ENCODE results near the gene GNAZ.
A peak's percentile ranks its signal among the peaks of the same experiment; 100 is the strongest.

Gene GNAZ

GRCh38 chr22:23068832-23069385, 1.4 kb upstream of the GNAZ start:
- ChIA-PET POLR2A (interaction anchor here (0.6 to 1.5 kb wide), 4 partner anchors 11 to 44 kb away, joined by 3 to 7 read pairs (median 4); no protein-coding TSS in a partner anchor), CTCF (no interaction called here)
- DNase-seq (ENCODE audit: extremely low spot score): no peak
- TF ChIP-seq NFRKB (IDR thresholded peaks at IDR 0.05): no peak
- TF ChIP-seq PKNOX1 (IDR thresholded peaks at IDR 0.05): no peak
- no peak for TF ChIP-seq HDGF (IDR thresholded peaks at IDR 0.05; ENCODE audit: borderline replicate concordance)
- no peak for TF ChIP-seq LEF1 (IDR thresholded peaks at IDR 0.05; ENCODE audit: borderline replicate concordance)
- no peak for TF ChIP-seq CTBP1 (IDR thresholded peaks at IDR 0.05; ENCODE audit: borderline replicate concordance)
- TF ChIP-seq FOXA1 (IDR thresholded peaks at IDR 0.05): no peak
- no peak for TF ChIP-seq BHLHE40 (IDR thresholded peaks at IDR 0.05; ENCODE audit: borderline replicate concordance)
- no peak for TF ChIP-seq L3MBTL2 (conservative IDR thresholded peaks at IDR 0.05)
- TF ChIP-seq SP1 (IDR thresholded peaks at IDR 0.05): no peak
- TF ChIP-seq FOXK2 (IDR thresholded peaks at IDR 0.05): no peak

GRCh38 chr22:23069502-23070357, 589 bp upstream of the GNAZ start:
- CTCF ChIA-PET: no interaction called here
- TF ChIP-seq ZNF384 (IDR thresholded peaks at IDR 0.05) (no peak), PKNOX1 (IDR thresholded peaks at IDR 0.05) (peak; percentile 99), BHLHE40 (IDR thresholded peaks at IDR 0.05; ENCODE audit: borderline replicate concordance) (no peak), FOXM1 (IDR thresholded peaks at IDR 0.05; ENCODE audit: borderline replicate concordance) (peak; percentile 56; the same call in 1 of the 2 replicates)
- DNase-seq (ENCODE audit: extremely low spot score): peak; percentile 100
- POLR2A ChIA-PET: interaction anchor here (0.6 to 1.6 kb wide), 10 partner anchors 12 to 112 kb away, joined by 3 to 7 read pairs (median 4); partner anchors contain the start of gene RAB36

- ChIA-PET POLR2A (interaction anchor here (1.4 to 1.6 kb wide), 3 partner anchors 55 to 73 kb away, joined by 3 to 6 read pairs (median 5); partner anchors contain the start of gene RAB36), CTCF (interaction anchor here (1.3 kb wide), 1 partner anchor 56 kb away, joined by 3 read pairs; no protein-coding TSS in a partner anchor)
- TF ChIP-seq ZNF384 (IDR thresholded peaks at IDR 0.05) (no peak), PKNOX1 (IDR thresholded peaks at IDR 0.05) (no peak), FOXM1 (IDR thresholded peaks at IDR 0.05; ENCODE audit: borderline replicate concordance) (no peak), NFRKB (IDR thresholded peaks at IDR 0.05) (no peak), LEF1 (IDR thresholded peaks at IDR 0.05; ENCODE audit: borderline replicate concordance) (no peak), FOXA1 (IDR thresholded peaks at IDR 0.05) (no peak), HDGF (IDR thresholded peaks at IDR 0.05; ENCODE audit: borderline replicate concordance) (no peak), ELF4 (IDR thresholded peaks at IDR 0.05) (no peak), ARNT (IDR thresholded peaks at IDR 0.05) (no peak), FOXK2 (IDR thresholded peaks at IDR 0.05) (no peak), SUZ12 (IDR thresholded peaks at IDR 0.05) (no peak), TARDBP (IDR thresholded peaks at IDR 0.05) (no peak)
- no peak for DNase-seq (ENCODE audit: extremely low spot score)
These were observed 1.1 kb downstream of the GNAZ start for GRCh38 chr22:23071230-23072076.

GRCh38 chr22:23072077-23072910, 2.0 kb downstream of the GNAZ start:
- TF ChIP-seq FOXK2 (IDR thresholded peaks at IDR 0.05): no peak
- DNase-seq (ENCODE audit: extremely low spot score): no peak
- ChIA-PET CTCF (interaction anchor here (1.3 kb wide), 1 partner anchor 55 kb away, joined by 3 read pairs; no protein-coding TSS in a partner anchor), POLR2A (no interaction called here)

GRCh38 chr22:23072911-23073491, 2.7 kb downstream of the GNAZ start:
- ChIA-PET CTCF (no interaction called here), POLR2A (no interaction called here)
- no peak for DNase-seq (ENCODE audit: extremely low spot score)
- no peak for TF ChIP-seq CTBP1 (IDR thresholded peaks at IDR 0.05; ENCODE audit: borderline replicate concordance)
- no peak for TF ChIP-seq LEF1 (IDR thresholded peaks at IDR 0.05; ENCODE audit: borderline replicate concordance)
- TF ChIP-seq FOXM1 (IDR thresholded peaks at IDR 0.05; ENCODE audit: borderline replicate concordance): no peak
- TF ChIP-seq NFRKB (IDR thresholded peaks at IDR 0.05): no peak
- TF ChIP-seq TARDBP (IDR thresholded peaks at IDR 0.05): no peak
- TF ChIP-seq SUZ12 (IDR thresholded peaks at IDR 0.05): no peak
- no peak for TF ChIP-seq BHLHE40 (IDR thresholded peaks at IDR 0.05; ENCODE audit: borderline replicate concordance)
- no peak for TF ChIP-seq PKNOX1 (IDR thresholded peaks at IDR 0.05)
- TF ChIP-seq ELF4 (IDR thresholded peaks at IDR 0.05): no peak
- TF ChIP-seq ARNT (IDR thresholded peaks at IDR 0.05): no peak
- no peak for TF ChIP-seq FOXK2 (IDR thresholded peaks at IDR 0.05)
- no peak for TF ChIP-seq FOXA1 (IDR thresholded peaks at IDR 0.05)
- TF ChIP-seq L3MBTL2 (conservative IDR thresholded peaks at IDR 0.05): no peak

Data from HEK293T (cell line).